Testis (tissue), 2 donors: Measurements from ENCODE around the gene PI4K2A.

Experiments
- POLR2A ChIP-seq: fragments of 450-650 bp; IDR thresholded peaks from one replicate; pipeline ENCODE4 v1.6.1; 2017; ENCODE audit warnings: antibody characterized with exemption, mild to moderate bottlenecking, moderate library complexity
- TF ChIP-seq, protein P1 (sequence below), 3 experiments: fragments of 450-650 bp in 2 of 3; fragments of 200-600 bp in 1 of 3; sonication (generic) in 1 of 3; IDR thresholded peaks; one replicate each; pipeline ENCODE4 v1.5.1; 2016 to 2019; ENCODE audit warnings: antibody characterized with exemption in 3 of 3, mild to moderate bottlenecking in 2 of 3, moderate library complexity in 1 of 3

GRCh38 chr10:97715259-97715874 lies 74.9 kb downstream of the PI4K2A start:
- TF ChIP-seq, protein P1, sequence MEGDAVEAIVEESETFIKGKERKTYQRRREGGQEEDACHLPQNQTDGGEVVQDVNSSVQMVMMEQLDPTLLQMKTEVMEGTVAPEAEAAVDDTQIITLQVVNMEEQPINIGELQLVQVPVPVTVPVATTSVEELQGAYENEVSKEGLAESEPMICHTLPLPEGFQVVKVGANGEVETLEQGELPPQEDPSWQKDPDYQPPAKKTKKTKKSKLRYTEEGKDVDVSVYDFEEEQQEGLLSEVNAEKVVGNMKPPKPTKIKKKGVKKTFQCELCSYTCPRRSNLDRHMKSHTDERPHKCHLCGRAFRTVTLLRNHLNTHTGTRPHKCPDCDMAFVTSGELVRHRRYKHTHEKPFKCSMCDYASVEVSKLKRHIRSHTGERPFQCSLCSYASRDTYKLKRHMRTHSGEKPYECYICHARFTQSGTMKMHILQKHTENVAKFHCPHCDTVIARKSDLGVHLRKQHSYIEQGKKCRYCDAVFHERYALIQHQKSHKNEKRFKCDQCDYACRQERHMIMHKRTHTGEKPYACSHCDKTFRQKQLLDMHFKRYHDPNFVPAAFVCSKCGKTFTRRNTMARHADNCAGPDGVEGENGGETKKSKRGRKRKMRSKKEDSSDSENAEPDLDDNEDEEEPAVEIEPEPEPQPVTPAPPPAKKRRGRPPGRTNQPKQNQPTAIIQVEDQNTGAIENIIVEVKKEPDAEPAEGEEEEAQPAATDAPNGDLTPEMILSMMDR (IDR thresholded peaks at IDR 0.05), result no peak
- no peak for TF ChIP-seq POLR2A
